ENCODE measurements around the gene YEATS4. TPM values are rescaled to one million over a fixed set of nuclear protein-coding genes. Genes with fewer than 3 reads are reported as not detected.
A peak's percentile ranks its signal among the peaks of the same experiment; 100 is the strongest.

The YEATS4 gene
- total and polyA plus RNA-seq, 2 experiments from 2014 or later = 16.2 to 58.2 TPM

GRCh38 chr12:69338936-69339335, 20.6 kb upstream of the YEATS4 start:
- H3K9me2 ChIP-seq (replicated peaks; ENCODE audit: insufficient read depth) = no peaks in the 10 kb centered on the region
- H2AFZ ChIP-seq = no peak overlapping the region
- DNase-seq (ENCODE audit: low spot score) = no peak
- H4K20me1 ChIP-seq (ENCODE audit: insufficient read depth, poor library complexity, severe bottlenecking) = no peaks in the 10 kb centered on the region
- H3K4me2 ChIP-seq = no peak overlapping the region
- no peak overlapping the region for H3K27ac ChIP-seq
- no peak overlapping the region for H3K4me3 ChIP-seq
- H3K4me1 ChIP-seq (ENCODE audit: insufficient read depth) = no peaks in the 10 kb centered on the region
- H3K79me2 ChIP-seq = no peaks in the 10 kb centered on the region
- no peaks in the 10 kb centered on the region for H3K9me3 ChIP-seq (ENCODE audit: low read depth)
- TF ChIP-seq CTCF (IDR thresholded peaks at IDR 0.05; ENCODE audit: poor library complexity) (no peak), EZH2 (IDR thresholded peaks at IDR 0.05; ENCODE audit: borderline replicate concordance) (no peak), EZH2phosphoT487 (IDR thresholded peaks at IDR 0.05; ENCODE audit: low read depth, severe bottlenecking, unreplicated experiment) (no peak)
- H3K27me3 ChIP-seq = no peaks in the 10 kb centered on the region
- H3K36me3 ChIP-seq (replicated peaks; ENCODE audit: insufficient read depth, low read depth) = no peaks in the 10 kb centered on the region

- DNase-seq (ENCODE audit: low spot score) = no peak
- H3K9me3 ChIP-seq (ENCODE audit: low read depth) = no peaks in the 10 kb centered on the region
- no peak overlapping the region for H3K4me3 ChIP-seq
- H3K27ac ChIP-seq = peak overlapping the region; percentile 59
- no peaks in the 10 kb centered on the region for H3K79me2 ChIP-seq
- no peaks in the 10 kb centered on the region for H3K27me3 ChIP-seq
- WGBS (ENCODE audit: low lambda C conversion rate, missing lambda C conversion rate) = 38% methylated on average over 2 of the region's 2 CpGs
- H3K4me1 ChIP-seq (ENCODE audit: insufficient read depth) = no peaks in the 10 kb centered on the region
- no peak overlapping the region for H2AFZ ChIP-seq
- H4K20me1 ChIP-seq (ENCODE audit: insufficient read depth, poor library complexity, severe bottlenecking) = no peaks in the 10 kb centered on the region
- no peaks in the 10 kb centered on the region for H3K9me2 ChIP-seq (replicated peaks; ENCODE audit: insufficient read depth)
- H3K36me3 ChIP-seq (replicated peaks; ENCODE audit: insufficient read depth, low read depth) = no peaks in the 10 kb centered on the region
- no peak overlapping the region for H3K4me2 ChIP-seq
- no peak for TF ChIP-seq CTCF (IDR thresholded peaks at IDR 0.05; ENCODE audit: poor library complexity)
- TF ChIP-seq EZH2 (IDR thresholded peaks at IDR 0.05; ENCODE audit: borderline replicate concordance) = no peak
- no peak for TF ChIP-seq EZH2phosphoT487 (IDR thresholded peaks at IDR 0.05; ENCODE audit: low read depth, severe bottlenecking, unreplicated experiment)
These were observed 19.5 kb upstream of the YEATS4 start for GRCh38 chr12:69339999-69340398.

- 80% methylated on average over 5 of the region's 5 CpGs for WGBS (ENCODE audit: low lambda C conversion rate, missing lambda C conversion rate)
- H3K36me3 ChIP-seq (replicated peaks; ENCODE audit: insufficient read depth, low read depth) = no peaks in the 10 kb centered on the region
These were observed 18.2 kb upstream of the YEATS4 start for GRCh38 chr12:69341328-69341727.

GRCh38 chr12:69342421-69342820, 17.1 kb upstream of the YEATS4 start:
- no peaks in the 10 kb centered on the region for H3K4me1 ChIP-seq (ENCODE audit: insufficient read depth)
- no peak overlapping the region for H3K27ac ChIP-seq
- WGBS (ENCODE audit: low lambda C conversion rate, missing lambda C conversion rate) = 69% methylated on average over 2 of the region's 2 CpGs
- H2AFZ ChIP-seq = no peak overlapping the region
- no peaks in the 10 kb centered on the region for H3K9me2 ChIP-seq (replicated peaks; ENCODE audit: insufficient read depth)
- H3K9me3 ChIP-seq (ENCODE audit: low read depth) = no peaks in the 10 kb centered on the region
- no peak overlapping the region for H3K4me2 ChIP-seq
- H3K36me3 ChIP-seq (replicated peaks; ENCODE audit: insufficient read depth, low read depth) = no peaks in the 10 kb centered on the region
- H3K4me3 ChIP-seq = no peak overlapping the region
- H4K20me1 ChIP-seq (ENCODE audit: insufficient read depth, poor library complexity, severe bottlenecking) = no peaks in the 10 kb centered on the region
- TF ChIP-seq CTCF (IDR thresholded peaks at IDR 0.05; ENCODE audit: poor library complexity) (no peak), EZH2phosphoT487 (IDR thresholded peaks at IDR 0.05; ENCODE audit: low read depth, severe bottlenecking, unreplicated experiment) (no peak), EZH2 (IDR thresholded peaks at IDR 0.05; ENCODE audit: borderline replicate concordance) (no peak)
- no peak for DNase-seq (ENCODE audit: low spot score)
- no peaks in the 10 kb centered on the region for H3K79me2 ChIP-seq
- H3K27me3 ChIP-seq = no peaks in the 10 kb centered on the region

More at GRCh38 chr12:69341328-69341727, 18.2 kb upstream of the YEATS4 start:
- Histone ChIP-seq H3K9me2 (replicated peaks; ENCODE audit: insufficient read depth) (no peaks in the 10 kb centered on the region), H4K20me1 (ENCODE audit: insufficient read depth, poor library complexity, severe bottlenecking) (no peaks in the 10 kb centered on the region), H2AFZ (no peak overlapping the region), H3K79me2 (no peaks in the 10 kb centered on the region), H3K9me3 (ENCODE audit: low read depth) (no peaks in the 10 kb centered on the region), H3K4me3 (no peak overlapping the region), H3K4me2 (no peak overlapping the region), H3K4me1 (ENCODE audit: insufficient read depth) (no peaks in the 10 kb centered on the region), H3K27ac (no peak overlapping the region), H3K27me3 (no peaks in the 10 kb centered on the region)
- TF ChIP-seq EZH2 (IDR thresholded peaks at IDR 0.05; ENCODE audit: borderline replicate concordance) = no peak
- DNase-seq (ENCODE audit: low spot score) = no peak
